H1 (cell line): Measurements from ENCODE around the gene LDLRAD1. TPM values are rescaled to one million over a fixed set of nuclear protein-coding genes. Genes with fewer than 3 reads are reported as not detected.
A peak's percentile ranks its signal among the peaks of the same experiment; 100 is the strongest.

Source experiments
- BRCA1 ChIP-seq: IDR thresholded peaks from 2 replicates; pipeline ENCODE4 v1.6.1; 2012; ENCODE audit warnings: low read depth, low read length, improper control_type of control experiment
- CEBPB ChIP-seq: IDR thresholded peaks from 2 replicates; pipeline ENCODE4 v1.6.1; 2012; ENCODE audit warnings: low read depth, low read length
- CTBP2 ChIP-seq: IDR thresholded peaks from 2 replicates; pipeline ENCODE4 v1.7.0; 2011; ENCODE audit warnings: borderline replicate concordance, mild to moderate bottlenecking, moderate library complexity, mixed read lengths, low read length; ENCODE audit not compliant: insufficient read depth, insufficient read length
- E2F6 ChIP-seq: IDR thresholded peaks from 2 replicates; pipeline ENCODE4 v1.6.1; 2012; ENCODE audit warnings: inconsistent platforms
- EP300 ChIP-seq, 2 experiments: IDR thresholded peaks; 1 replicate in 1 of 2; 2 replicates in 1 of 2; pipeline ENCODE4 v1.6.1; 2011 to 2012; ENCODE audit warnings: low read depth in 2 of 2, low read length in 2 of 2, mild to moderate bottlenecking in 2 of 2, borderline replicate concordance in 1 of 2, inconsistent platforms in 1 of 2, moderate library complexity in 1 of 2
- HDAC2 ChIP-seq, 2 experiments: fragments of 300-600 bp in 1 of 2; sonication (generic) in 1 of 2; IDR thresholded peaks; 2 replicates each; pipeline ENCODE4 v1.6.1; 2011 to 2012; ENCODE audit warnings: low read depth in 2 of 2, low read length in 2 of 2, mild to moderate bottlenecking in 2 of 2, moderate library complexity in 2 of 2, borderline replicate concordance in 1 of 2, inconsistent platforms in 1 of 2
- JUN ChIP-seq: IDR thresholded peaks from 2 replicates; pipeline ENCODE4 v1.6.1; 2011; ENCODE audit warnings: low read depth, mild to moderate bottlenecking, improper control_type of control experiment, low read length
- KDM1A ChIP-seq: fragments of 200-600, 300-600 bp; sonication (generic); IDR thresholded peaks from 2 replicates; pipeline ENCODE4 v1.7.1; 2016; ENCODE audit warnings: mild to moderate bottlenecking, low read length, borderline replicate concordance
- MAFK ChIP-seq: IDR thresholded peaks from 2 replicates; pipeline ENCODE4 v1.6.1; 2012; ENCODE audit warnings: low read depth, mild to moderate bottlenecking, improper control_type of control experiment, low read length
- NANOG ChIP-seq: IDR thresholded peaks from 2 replicates; pipeline ENCODE4 v1.6.1; 2011; ENCODE audit warnings: low read length, low read depth, mild to moderate bottlenecking, inconsistent platforms; ENCODE audit not compliant: insufficient read depth, poor library complexity, severe bottlenecking
- POU5F1 ChIP-seq: IDR thresholded peaks from 2 replicates; pipeline ENCODE4 v1.6.1; 2011; ENCODE audit warnings: low read depth, mild to moderate bottlenecking, low read length, moderate library complexity
- RBBP5 ChIP-seq: IDR thresholded peaks from 2 replicates; pipeline ENCODE4 v1.7.1; 2012; ENCODE audit warnings: low read depth, mild to moderate bottlenecking, inconsistent platforms, low read length, moderate library complexity, borderline replicate concordance
- RFX5 ChIP-seq: IDR thresholded peaks from 2 replicates; pipeline ENCODE4 v1.6.1; 2011; ENCODE audit warnings: low read depth, low read length, improper control_type of control experiment, borderline replicate concordance
- SP1 ChIP-seq: IDR thresholded peaks from 2 replicates; pipeline ENCODE4 v1.6.1; 2011; ENCODE audit warnings: low read depth, low read length
- SP4 ChIP-seq: IDR thresholded peaks from 2 replicates; pipeline ENCODE4 v1.6.1; 2012; ENCODE audit warnings: low read length, inconsistent platforms
- SRF ChIP-seq: IDR thresholded peaks from 2 replicates; pipeline ENCODE4 v1.6.1; 2011; ENCODE audit warnings: mild to moderate bottlenecking, low read depth, low read length, moderate library complexity
- TAF1 ChIP-seq: IDR thresholded peaks from 2 replicates; pipeline ENCODE4 v1.6.1; 2011; ENCODE audit warnings: mild to moderate bottlenecking, low read depth, low read length
- TAF7 ChIP-seq: optimal IDR thresholded peaks from 2 replicates; pipeline ENCODE3; 2011; ENCODE audit warnings: low read depth, mild to moderate bottlenecking, inconsistent platforms, low read length, moderate library complexity, borderline replicate concordance
- TBP ChIP-seq: IDR thresholded peaks from 2 replicates; pipeline ENCODE4 v1.6.1; 2011; ENCODE audit warnings: low read depth, low read length, improper control_type of control experiment
- polyA plus RNA-seq, 7 experiments: library from polyadenylated mRNA; depleted of rRNA in 3 of 7; stranded (reverse) in 5 of 7; unstranded in 2 of 7; fragments of >200 nt in 5 of 7; fragments of 200-250 nt in 2 of 7; gene quantifications; 1 replicate in 5 of 7; 2 replicates in 1 of 7; 4 replicates in 1 of 7; pipeline versions ENCODE4 v1.2.1 to v1.2.3, GENCODE V29; 2011 to 2013; ENCODE audit warnings: missing spikeins in 2 of 7, mixed read lengths in 2 of 7
- total RNA-seq: library from RNA; stranded (reverse); fragmentation: NEBNext Ultra II Directional; extraction: Animal tissue kit (Norgen Biotek cat#: 25700); gene quantifications from 2 replicates; pipeline ENCODE4 v1.2.1, GENCODE V29; 2021

The LDLRAD1 gene
- total and polyA plus RNA-seq, 2 of the 8 experiments (the other 6 are each of a cell fraction or from before 2014, with no cell fraction given), result not detected

- TF ChIP-seq E2F6 (no peak), CEBPB (no peak), JUN (no peak), RBBP5 (no peak), MAFK (no peak), TBP (peak; percentile 53; the same call in 1 of the 2 replicates), BRCA1 (no peak), RFX5 (no peak), NANOG (no peak), EP300 (IDR thresholded peaks at IDR 0.05; ENCODE audit: borderline replicate concordance in 1 of 2, low read depth in 2 of 2, low read length in 2 of 2) (no peak), CTBP2 (no peak), KDM1A (no peak), HDAC2 (IDR thresholded peaks at IDR 0.05; ENCODE audit: borderline replicate concordance in 1 of 2, low read depth in 2 of 2, low read length in 2 of 2) (peak in 1 of 2 experiments; percentile 96; a peak in 1 of 4 replicates), POU5F1 (no peak), SP1 (no peak), SRF (no peak), SP4 (no peak), TAF1 (peak; percentile 54; the same call in 1 of the 2 replicates), TAF7 (no peak)
Measured at GRCh38 chr1:54052431-54052933, 34.5 kb upstream of the LDLRAD1 start (continued).
